Kidney tubule cell (primary cell): ENCODE measurements around the gene CCDC85A.
"Not testable (repeated sequence)": the region's sequence is repeated elsewhere in the genome, so short reads cannot be mapped to it uniquely, and the experiment has no call there.

Source experiments
- DNase-seq: peaks from one replicate; pipeline ENCODE4 v3.0.0-alpha.2; 2018; ENCODE audit warnings: low spot score

Gene CCDC85A

GRCh38 chr2:56183643-56184499, at the start of gene CCDC85A:
CCDC85A (plus strand) TSS chr2:56183990; CDS start chr2:56184625, 635 bp downstream.
- DNase-seq = peak; percentile 80

- no peak for DNase-seq
Observed at GRCh38 chr2:56134861-56135260, 48.9 kb upstream of the CCDC85A start.

GRCh38 chr2:56142497-56143061, 41.2 kb upstream of the CCDC85A start:
- not testable (repeated sequence) for DNase-seq

- no peak for DNase-seq
Observed at GRCh38 chr2:56147907-56148306, 35.9 kb upstream of the CCDC85A start.

- DNase-seq = no peak
Observed at GRCh38 chr2:56148825-56149224, 35.0 kb upstream of the CCDC85A start.

GRCh38 chr2:56151841-56152240, 31.9 kb upstream of the CCDC85A start:
- DNase-seq = no peak

GRCh38 chr2:56155188-56155587, 28.6 kb upstream of the CCDC85A start:
- no peak for DNase-seq

- not testable (repeated sequence) for DNase-seq
Observed at GRCh38 chr2:56159875-56160274, 23.9 kb upstream of the CCDC85A start.

- DNase-seq = peak; percentile 17
Observed at GRCh38 chr2:56167616-56168562, 15.9 kb upstream of the CCDC85A start.

GRCh38 chr2:56169521-56169920, 14.3 kb upstream of the CCDC85A start:
- DNase-seq = no peak

- DNase-seq = no peak
Observed at GRCh38 chr2:56170504-56170903, 13.3 kb upstream of the CCDC85A start.

GRCh38 chr2:56170988-56171387, 12.8 kb upstream of the CCDC85A start:
- DNase-seq = no peak

- no peak for DNase-seq
Observed at GRCh38 chr2:56175779-56176178, 8.0 kb upstream of the CCDC85A start.

- DNase-seq = no peak
Observed at GRCh38 chr2:56177420-56178220, 6.2 kb upstream of the CCDC85A start.

GRCh38 chr2:56179931-56180330, 3.9 kb upstream of the CCDC85A start:
- no peak for DNase-seq

- DNase-seq = no peak
Observed at GRCh38 chr2:56182420-56182819, 1.4 kb upstream of the CCDC85A start.

- peak; percentile 38 for DNase-seq
Observed at GRCh38 chr2:56184500-56185011, 766 bp downstream of the CCDC85A start.

- DNase-seq = peak; percentile 28
Observed at GRCh38 chr2:56185101-56185581, 1.4 kb downstream of the CCDC85A start.

GRCh38 chr2:56185582-56186046, 1.8 kb downstream of the CCDC85A start:
- DNase-seq = peak; percentile 41

- peak; percentile 49 for DNase-seq
Observed at GRCh38 chr2:56191617-56192016, 7.8 kb downstream of the CCDC85A start.
